ENCODE measurements around the gene FAM177A1. TPM values are rescaled to one million over a fixed set of nuclear protein-coding genes. Genes with fewer than 3 reads are reported as not detected.

Gene FAM177A1
- total RNA-seq, 1 experiment from 2014 or later = 31.6 TPM

GRCh38 chr14:35046751-35047536 is 872 bp downstream of the FAM177A1 start:
- CTCF ChIA-PET = no interaction called here
- Histone ChIP-seq H3K27me3 (ENCODE audit: insufficient read depth, low read depth) (no peaks in the 10 kb centered on the region), H3F3A (ENCODE audit: insufficient read depth, low read depth) (peaks cover 16% of the 10 kb centered on the region), H4K20me1 (ENCODE audit: insufficient read depth) (no peaks in the 10 kb centered on the region), H3K36me3 (ENCODE audit: low read depth) (no peaks in the 10 kb centered on the region), H3K4me1 (replicated peaks; ENCODE audit: insufficient read depth) (peaks cover 23% of the 10 kb centered on the region), H3K27ac (peak overlapping the region; percentile 75), H3K79me2 (ENCODE audit: low read depth) (peaks cover 20% of the 10 kb centered on the region), H3K4me3 (peak overlapping the region; percentile 87), H3K9me3 (ENCODE audit: insufficient read depth, low read depth) (no peaks in the 10 kb centered on the region), H2AFZ (peak overlapping the region; percentile 91), H3K9me2 (ENCODE audit: insufficient read depth) (no peaks in the 10 kb centered on the region), H3K4me2 (peak overlapping the region; percentile 97)
- TF ChIP-seq CTCF (conservative IDR thresholded peaks at IDR 0.05) = no peak
- no peak for TF ChIP-seq EZH2 (IDR thresholded peaks at IDR 0.05; ENCODE audit: low read depth)
- POLR2A ChIA-PET (ENCODE audit: unreplicated experiment) = interaction anchor here (0.6 kb wide), 2 partner anchors 14 to 64 kb away, joined by 11 to 23 read pairs; no protein-coding TSS in a partner anchor
- intact Hi-C loops (cut with micrococcal nuclease; ENCODE audit: unreplicated experiment) = loop anchor here (5.0 kb wide), 4 partner anchors 245 to 780 kb away; partner anchors contain the start of genes BRMS1L and PSMA6
- TSS peak; percentile 59 for BruUV-seq (replicated peaks)
- DNase-seq = peak in 1 of 2 experiments; percentile 36

GRCh38 chr14:35047976-35048513 is 2.0 kb downstream of the FAM177A1 start:
- no TSS peak for BruUV-seq (replicated peaks)
- Histone ChIP-seq H3K4me1 (replicated peaks; ENCODE audit: insufficient read depth) (peaks cover 23% of the 10 kb centered on the region), H3F3A (ENCODE audit: insufficient read depth, low read depth) (peaks cover 16% of the 10 kb centered on the region), H3K4me2 (peak overlapping the region; percentile 97), H2AFZ (no peak overlapping the region), H4K20me1 (ENCODE audit: insufficient read depth) (no peaks in the 10 kb centered on the region), H3K9me3 (ENCODE audit: insufficient read depth, low read depth) (no peaks in the 10 kb centered on the region), H3K9me2 (ENCODE audit: insufficient read depth) (no peaks in the 10 kb centered on the region), H3K27me3 (ENCODE audit: insufficient read depth, low read depth) (no peaks in the 10 kb centered on the region), H3K27ac (no peak overlapping the region), H3K36me3 (ENCODE audit: low read depth) (no peaks in the 10 kb centered on the region), H3K4me3 (no peak overlapping the region), H3K79me2 (ENCODE audit: low read depth) (peaks cover 20% of the 10 kb centered on the region)
- TF ChIP-seq CTCF (conservative IDR thresholded peaks at IDR 0.05) (no peak), EZH2 (IDR thresholded peaks at IDR 0.05; ENCODE audit: low read depth) (no peak)
- CTCF ChIA-PET = interaction anchor here (0.7 kb wide), 1 partner anchor 280 kb away, joined by 3 read pairs; no protein-coding TSS in a partner anchor
- intact Hi-C loops (cut with micrococcal nuclease; ENCODE audit: unreplicated experiment) = loop anchor here (5.0 kb wide), 4 partner anchors 244 to 779 kb away; partner anchors contain the start of genes BRMS1L and PSMA6
- POLR2A ChIA-PET (ENCODE audit: unreplicated experiment) = interaction anchor here (0.7 kb wide), 1 partner anchor 661 kb away, joined by 3 read pairs; no protein-coding TSS in a partner anchor
- DNase-seq = no peak

GRCh38 chr14:35050652-35051051 is 4.6 kb downstream of the FAM177A1 start:
- no peaks in the 10 kb centered on the region for H3K9me2 ChIP-seq (ENCODE audit: insufficient read depth)
- H3K27me3 ChIP-seq (ENCODE audit: insufficient read depth, low read depth) = no peaks in the 10 kb centered on the region
- H3K36me3 ChIP-seq (ENCODE audit: low read depth) = no peaks in the 10 kb centered on the region
- ChIA-PET POLR2A (ENCODE audit: unreplicated experiment) (no interaction called here), CTCF (no interaction called here)
- no peak overlapping the region for H3K4me2 ChIP-seq
- intact Hi-C loops (cut with micrococcal nuclease; ENCODE audit: unreplicated experiment) = no loop called here
- no peaks in the 10 kb centered on the region for H3K9me3 ChIP-seq (ENCODE audit: insufficient read depth, low read depth)
- H3K79me2 ChIP-seq (ENCODE audit: low read depth) = peaks cover 20% of the 10 kb centered on the region
- H3F3A ChIP-seq (ENCODE audit: insufficient read depth, low read depth) = peaks cover 14% of the 10 kb centered on the region
- TF ChIP-seq EZH2 (IDR thresholded peaks at IDR 0.05; ENCODE audit: low read depth) (no peak), CTCF (conservative IDR thresholded peaks at IDR 0.05) (no peak)
- H3K27ac ChIP-seq = no peak overlapping the region
- H4K20me1 ChIP-seq (ENCODE audit: insufficient read depth) = no peaks in the 10 kb centered on the region
- BruUV-seq (replicated peaks) = no TSS peak
- H3K4me3 ChIP-seq = no peak overlapping the region
- peaks cover 16% of the 10 kb centered on the region; the same call in 1 of the 2 replicates for H3K4me1 ChIP-seq (replicated peaks; ENCODE audit: insufficient read depth)
- no peak overlapping the region for H2AFZ ChIP-seq
- no peak for DNase-seq

Measured in PC-9 (cell line).